ENCODE measurements around the gene COX7B2. TPM values are rescaled to one million over a fixed set of nuclear protein-coding genes. Genes with fewer than 3 reads are reported as not detected.

COX7B2 gene
- total RNA-seq, 4 donors from 2014 or later, result not detected

DNA sequence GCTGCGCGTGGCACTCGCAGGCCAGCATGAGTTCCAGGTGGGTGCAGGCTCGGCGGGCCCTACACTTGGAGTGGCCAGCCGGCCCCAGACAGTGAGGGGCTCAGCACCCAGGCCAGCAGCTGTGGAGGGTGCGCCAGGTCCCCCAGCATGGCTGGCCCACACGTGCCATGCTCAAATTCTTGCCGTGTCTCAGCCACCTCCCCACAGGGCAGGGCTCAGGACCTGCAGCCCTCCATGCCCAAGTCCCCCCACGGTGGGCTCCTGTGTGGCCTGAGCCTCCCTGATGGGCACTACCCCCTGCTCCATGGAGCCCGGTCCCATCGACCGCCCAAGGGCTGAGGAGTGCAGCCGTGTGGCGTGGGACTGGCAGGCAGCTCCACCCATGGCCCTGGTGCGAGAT is 210.2 kb downstream of the COX7B2 start:
- no peak overlapping the region for H3K4me3 ChIP-seq
- intact Hi-C loops (cut with DNase I), result no loop called here
- H3K27ac ChIP-seq (replicated peaks in 1 of 4), result no peak overlapping the region
- TF ChIP-seq POLR2AphosphoS5 (IDR thresholded peaks at IDR 0.05) (no peak), EP300 (IDR thresholded peaks at IDR 0.05) (no peak), POLR2A (IDR thresholded peaks at IDR 0.05; ENCODE audit: low read depth) (no peak)
- TF ChIP-seq, protein P1, sequence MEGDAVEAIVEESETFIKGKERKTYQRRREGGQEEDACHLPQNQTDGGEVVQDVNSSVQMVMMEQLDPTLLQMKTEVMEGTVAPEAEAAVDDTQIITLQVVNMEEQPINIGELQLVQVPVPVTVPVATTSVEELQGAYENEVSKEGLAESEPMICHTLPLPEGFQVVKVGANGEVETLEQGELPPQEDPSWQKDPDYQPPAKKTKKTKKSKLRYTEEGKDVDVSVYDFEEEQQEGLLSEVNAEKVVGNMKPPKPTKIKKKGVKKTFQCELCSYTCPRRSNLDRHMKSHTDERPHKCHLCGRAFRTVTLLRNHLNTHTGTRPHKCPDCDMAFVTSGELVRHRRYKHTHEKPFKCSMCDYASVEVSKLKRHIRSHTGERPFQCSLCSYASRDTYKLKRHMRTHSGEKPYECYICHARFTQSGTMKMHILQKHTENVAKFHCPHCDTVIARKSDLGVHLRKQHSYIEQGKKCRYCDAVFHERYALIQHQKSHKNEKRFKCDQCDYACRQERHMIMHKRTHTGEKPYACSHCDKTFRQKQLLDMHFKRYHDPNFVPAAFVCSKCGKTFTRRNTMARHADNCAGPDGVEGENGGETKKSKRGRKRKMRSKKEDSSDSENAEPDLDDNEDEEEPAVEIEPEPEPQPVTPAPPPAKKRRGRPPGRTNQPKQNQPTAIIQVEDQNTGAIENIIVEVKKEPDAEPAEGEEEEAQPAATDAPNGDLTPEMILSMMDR (IDR thresholded peaks at IDR 0.05), result no peak
- no peaks in the 10 kb centered on the region for H3K27me3 ChIP-seq
- H3K4me1 ChIP-seq, result no peaks in the 10 kb centered on the region
- DNase-seq (ENCODE audit: extremely low spot score), result no peak
- no peaks in the 10 kb centered on the region for H3K36me3 ChIP-seq
- H3K9me3 ChIP-seq, result peaks cover 0 to 3% (median 0%) of the 10 kb centered on the region in 4 donors
- WGBS, result 95% methylated on average over 9 of the region's 16 CpGs

Other genes with a start within 250 kb of the COX7B2 start
- gene GABRA4, start 84.3 kb upstream of the COX7B2 start, total RNA-seq, result under 1 TPM in 2 of 4 donors, not detected in 2; under 0.01 TPM
- under 1 TPM in 1 of 4 donors, not detected in 3; 0.13 TPM for gene GABRB1, start 122.3 kb upstream of the COX7B2 start, total RNA-seq